Measurements from ENCODE around the gene PKM.

GRCh38 chr15:72167445-72167844 lies 63.5 kb downstream of the PKM start:
- TF ChIP-seq, protein P1, sequence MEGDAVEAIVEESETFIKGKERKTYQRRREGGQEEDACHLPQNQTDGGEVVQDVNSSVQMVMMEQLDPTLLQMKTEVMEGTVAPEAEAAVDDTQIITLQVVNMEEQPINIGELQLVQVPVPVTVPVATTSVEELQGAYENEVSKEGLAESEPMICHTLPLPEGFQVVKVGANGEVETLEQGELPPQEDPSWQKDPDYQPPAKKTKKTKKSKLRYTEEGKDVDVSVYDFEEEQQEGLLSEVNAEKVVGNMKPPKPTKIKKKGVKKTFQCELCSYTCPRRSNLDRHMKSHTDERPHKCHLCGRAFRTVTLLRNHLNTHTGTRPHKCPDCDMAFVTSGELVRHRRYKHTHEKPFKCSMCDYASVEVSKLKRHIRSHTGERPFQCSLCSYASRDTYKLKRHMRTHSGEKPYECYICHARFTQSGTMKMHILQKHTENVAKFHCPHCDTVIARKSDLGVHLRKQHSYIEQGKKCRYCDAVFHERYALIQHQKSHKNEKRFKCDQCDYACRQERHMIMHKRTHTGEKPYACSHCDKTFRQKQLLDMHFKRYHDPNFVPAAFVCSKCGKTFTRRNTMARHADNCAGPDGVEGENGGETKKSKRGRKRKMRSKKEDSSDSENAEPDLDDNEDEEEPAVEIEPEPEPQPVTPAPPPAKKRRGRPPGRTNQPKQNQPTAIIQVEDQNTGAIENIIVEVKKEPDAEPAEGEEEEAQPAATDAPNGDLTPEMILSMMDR (IDR thresholded peaks at IDR 0.05), result no peak
- TF ChIP-seq EZH2phosphoT487 (IDR thresholded peaks at IDR 0.05), result no peak
- no peak for TF ChIP-seq EZH2 (IDR thresholded peaks at IDR 0.05)
